ENCODE measurements around the gene TSTD1. TPM values are rescaled to one million over a fixed set of nuclear protein-coding genes. Genes with fewer than 3 reads are reported as not detected.

TSTD1 gene
- total RNA-seq, 6 experiments from 2014 or later, result not detected

DNA sequence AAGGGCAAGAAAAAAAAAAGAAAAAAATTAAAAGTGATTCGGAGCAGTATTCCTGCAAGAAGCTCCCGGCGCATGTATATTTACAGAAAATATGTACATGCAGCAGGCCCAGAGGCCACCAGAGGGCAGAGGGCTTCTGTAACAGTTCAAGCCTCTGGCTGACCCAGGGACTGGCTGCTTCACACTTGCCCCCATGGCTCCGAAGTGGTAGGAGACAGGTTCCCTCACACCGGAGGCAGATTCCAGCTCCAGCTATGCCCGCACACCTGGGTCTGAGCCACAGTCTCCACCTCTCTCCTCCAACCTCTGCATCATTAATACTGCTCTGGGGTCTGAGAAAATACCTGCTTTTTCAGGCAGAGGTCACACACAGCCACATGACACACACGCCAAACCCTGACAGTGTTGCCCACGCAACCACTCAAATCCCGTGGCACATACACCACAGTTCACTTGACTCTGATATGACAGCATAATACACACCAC lies 33.2 kb upstream of the TSTD1 start:
- Mint-ChIP-seq H3K4me1 (ENCODE audit: low read depth) (peaks cover 5% of the 10 kb centered on the region; the same call in 1 of the 2 replicates), H3K9me3 (no peaks in the 10 kb centered on the region), H3K4me3 (no peak overlapping the region), H3K27ac (no peak overlapping the region), H3K36me3 (ENCODE audit: low read depth) (no peaks in the 10 kb centered on the region), H3K27me3 (ENCODE audit: insufficient read depth) (peaks cover 3% of the 10 kb centered on the region)
- peak; percentile 28 for DNase-seq
- TF ChIP-seq, protein P1, sequence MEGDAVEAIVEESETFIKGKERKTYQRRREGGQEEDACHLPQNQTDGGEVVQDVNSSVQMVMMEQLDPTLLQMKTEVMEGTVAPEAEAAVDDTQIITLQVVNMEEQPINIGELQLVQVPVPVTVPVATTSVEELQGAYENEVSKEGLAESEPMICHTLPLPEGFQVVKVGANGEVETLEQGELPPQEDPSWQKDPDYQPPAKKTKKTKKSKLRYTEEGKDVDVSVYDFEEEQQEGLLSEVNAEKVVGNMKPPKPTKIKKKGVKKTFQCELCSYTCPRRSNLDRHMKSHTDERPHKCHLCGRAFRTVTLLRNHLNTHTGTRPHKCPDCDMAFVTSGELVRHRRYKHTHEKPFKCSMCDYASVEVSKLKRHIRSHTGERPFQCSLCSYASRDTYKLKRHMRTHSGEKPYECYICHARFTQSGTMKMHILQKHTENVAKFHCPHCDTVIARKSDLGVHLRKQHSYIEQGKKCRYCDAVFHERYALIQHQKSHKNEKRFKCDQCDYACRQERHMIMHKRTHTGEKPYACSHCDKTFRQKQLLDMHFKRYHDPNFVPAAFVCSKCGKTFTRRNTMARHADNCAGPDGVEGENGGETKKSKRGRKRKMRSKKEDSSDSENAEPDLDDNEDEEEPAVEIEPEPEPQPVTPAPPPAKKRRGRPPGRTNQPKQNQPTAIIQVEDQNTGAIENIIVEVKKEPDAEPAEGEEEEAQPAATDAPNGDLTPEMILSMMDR (IDR thresholded peaks at IDR 0.05), result peak; percentile 79

DNA sequence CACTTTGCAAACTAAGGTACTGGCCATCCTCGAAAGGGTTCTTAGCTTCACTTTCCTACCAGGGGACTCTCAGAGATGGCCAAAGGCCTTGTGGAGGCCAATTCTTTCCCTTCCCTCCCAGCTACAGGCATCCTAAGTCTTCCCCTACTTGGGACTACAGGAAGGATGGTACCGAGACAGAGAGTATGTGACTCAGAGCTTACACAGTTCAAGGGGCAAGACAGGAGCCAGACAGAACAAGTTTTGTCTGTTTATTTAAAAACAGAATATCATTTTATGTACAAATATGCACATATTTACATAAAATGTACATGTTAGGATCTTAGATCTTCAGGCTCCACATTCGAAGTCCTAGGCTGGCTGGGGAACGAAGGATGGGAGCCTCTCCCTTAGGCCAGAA lies 32.0 kb upstream of the TSTD1 start:
- peaks cover 5% of the 10 kb centered on the region; the same call in 1 of the 2 replicates for H3K4me1 Mint-ChIP-seq (ENCODE audit: low read depth)
- peaks cover 3% of the 10 kb centered on the region for H3K27me3 Mint-ChIP-seq (ENCODE audit: insufficient read depth)
- no peak for DNase-seq
- TF ChIP-seq, protein P1 (IDR thresholded peaks at IDR 0.05), result no peak
- H3K9me3 Mint-ChIP-seq, result no peaks in the 10 kb centered on the region
- H3K36me3 Mint-ChIP-seq (ENCODE audit: low read depth), result no peaks in the 10 kb centered on the region
- no peak overlapping the region for H3K27ac Mint-ChIP-seq
- H3K4me3 Mint-ChIP-seq, result no peak overlapping the region

DNA sequence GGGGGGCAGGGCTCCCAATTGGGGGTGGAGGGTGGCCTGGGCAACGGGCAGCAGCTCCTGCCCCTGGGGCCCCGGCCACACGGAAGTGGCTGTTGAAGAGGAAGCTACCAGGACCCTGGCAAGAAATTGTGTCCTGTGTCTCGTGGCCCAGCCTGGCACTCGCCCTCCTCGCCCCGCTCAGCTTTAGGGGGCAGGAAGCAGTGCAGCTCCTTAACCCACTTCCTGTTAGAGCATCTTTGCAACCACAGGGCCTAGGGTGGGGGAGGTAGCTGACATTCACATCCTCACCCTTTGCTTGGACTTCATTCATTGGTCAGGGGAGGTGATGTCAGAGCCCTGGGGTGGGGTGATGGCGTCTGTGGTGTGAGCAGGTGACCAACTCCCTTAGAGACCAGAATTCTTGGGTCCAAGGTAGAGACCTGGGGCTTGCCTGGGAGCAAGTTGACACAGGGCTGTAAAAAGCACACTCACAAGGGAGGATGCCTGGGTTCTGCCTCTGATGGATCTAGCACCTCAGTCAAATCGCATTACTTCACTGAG lies 31.0 kb upstream of the TSTD1 start, which contains the start of gene ARHGAP30:
ARHGAP30 (minus strand) TSS at position 161 of the 540 bp plus-strand sequence. CDS start 267 bp downstream, outside the sequence.
- no peak within 1 kb of the TSS for H3K4me3 Mint-ChIP-seq

DNA sequence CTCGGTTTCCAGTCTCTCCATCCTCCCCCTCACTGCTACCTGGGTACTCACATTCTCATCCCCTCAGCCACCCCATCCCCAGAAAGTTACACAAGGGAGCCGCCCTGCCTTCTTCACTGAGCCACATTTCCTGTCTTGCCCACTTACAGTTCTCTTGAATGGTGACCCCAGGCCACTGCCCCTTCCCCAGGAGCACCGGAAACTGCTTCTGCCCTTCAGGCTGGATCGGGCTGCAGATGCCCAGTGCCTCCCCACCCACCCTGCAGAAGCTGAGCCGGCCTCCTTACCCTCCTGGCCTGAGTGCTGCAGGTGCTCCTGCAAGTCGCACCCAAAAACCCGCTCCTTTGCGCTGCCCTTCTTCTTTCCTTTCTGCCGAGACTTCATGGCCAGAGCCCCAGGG lies 30.5 kb upstream of the TSTD1 start:
- Mint-ChIP-seq H3K4me1 (ENCODE audit: low read depth) (peaks cover 5% of the 10 kb centered on the region; the same call in 1 of the 2 replicates), H3K27ac (no peak overlapping the region)
- TF ChIP-seq, protein P1 (IDR thresholded peaks at IDR 0.05), result no peak

More for the DNA sequence above, 31.0 kb upstream of the TSTD1 start, which contains the start of gene ARHGAP30:
- DNase-seq, result no peak
- Mint-ChIP-seq H3K36me3 (ENCODE audit: low read depth) (no peaks in the 10 kb centered on the region), H3K27me3 (ENCODE audit: insufficient read depth) (peaks cover 6% of the 10 kb centered on the region), H3K4me1 (ENCODE audit: low read depth) (peaks cover 5% of the 10 kb centered on the region; the same call in 1 of the 2 replicates), H3K9me3 (no peaks in the 10 kb centered on the region), H3K27ac (no peak within 1 kb of the TSS)
- TF ChIP-seq, protein P1 (IDR thresholded peaks at IDR 0.05), result no peak

DNA sequence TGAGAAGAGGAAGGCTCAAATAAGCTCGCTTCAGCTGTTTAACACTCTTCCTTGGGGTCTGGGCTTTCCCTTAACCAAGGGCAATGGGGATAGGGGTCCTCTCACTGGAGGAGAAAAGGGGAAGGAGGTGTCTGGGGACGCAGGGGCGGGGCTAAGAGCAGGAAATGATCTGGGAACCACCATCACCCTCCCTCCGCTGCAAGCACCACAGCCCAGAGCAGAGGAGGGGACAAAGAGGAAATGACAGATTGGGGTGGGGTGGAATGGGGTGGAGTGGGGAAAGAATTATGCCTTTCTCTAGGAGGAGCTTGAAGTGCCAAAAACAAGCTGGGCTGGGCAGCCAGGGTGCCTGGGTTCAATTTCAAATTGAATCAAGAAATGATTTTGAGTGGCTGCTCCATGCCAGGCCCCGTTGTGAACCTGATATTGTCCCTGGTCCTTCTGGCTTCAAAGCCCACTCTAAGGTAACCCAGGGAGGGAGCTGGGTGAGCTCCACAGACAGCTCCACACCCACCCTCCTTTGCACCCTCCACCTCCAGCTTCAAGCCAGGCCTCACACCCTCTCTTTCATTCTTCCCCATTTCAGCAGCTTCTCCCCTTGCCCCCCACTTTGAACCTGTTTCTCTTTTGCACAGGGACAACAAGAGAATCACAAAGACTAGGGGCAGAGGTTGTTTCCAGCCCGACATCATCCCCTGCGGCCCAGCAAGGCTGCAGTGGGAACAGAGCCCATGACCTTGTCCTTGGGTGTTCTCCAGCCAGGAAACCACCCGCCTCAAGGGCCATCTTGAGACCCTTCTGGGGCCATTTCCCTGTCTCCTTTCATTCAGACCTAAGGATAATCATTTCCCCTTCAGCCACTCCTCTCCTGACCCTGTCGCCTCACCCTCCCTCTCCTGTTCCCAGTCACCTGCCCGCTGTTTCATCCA lies 29.8 kb upstream of the TSTD1 start:
- H3K4me1 Mint-ChIP-seq (ENCODE audit: low read depth), result peaks cover 5% of the 10 kb centered on the region; the same call in 1 of the 2 replicates
- H3K4me3 Mint-ChIP-seq, result no peak overlapping the region
- H3K27me3 Mint-ChIP-seq (ENCODE audit: insufficient read depth), result peaks cover 14% of the 10 kb centered on the region
- H3K9me3 Mint-ChIP-seq, result no peaks in the 10 kb centered on the region
- TF ChIP-seq, protein P1 (IDR thresholded peaks at IDR 0.05), result no peak
- DNase-seq, result no peak
- H3K36me3 Mint-ChIP-seq (ENCODE audit: low read depth), result no peaks in the 10 kb centered on the region
- H3K27ac Mint-ChIP-seq, result no peak overlapping the region

More for the DNA sequence above, 30.5 kb upstream of the TSTD1 start:
- no peak for DNase-seq
- Mint-ChIP-seq H3K36me3 (ENCODE audit: low read depth) (no peaks in the 10 kb centered on the region), H3K9me3 (no peaks in the 10 kb centered on the region), H3K27me3 (ENCODE audit: insufficient read depth) (peaks cover 11% of the 10 kb centered on the region), H3K4me3 (no peak overlapping the region)

All from HFFc6 (cell line).